Smooth muscle cell (in vitro differentiated cells): Measurements from ENCODE around the gene FARS2. TPM values are rescaled to one million over a fixed set of nuclear protein-coding genes. Genes with fewer than 3 reads are reported as not detected.

Source experiments
- DNase-seq: peaks from one replicate; lab custom pipeline; 2025; ENCODE audit not compliant: unreplicated experiment; lab: John Stamatoyannopoulos, UW
- H2AFZ ChIP-seq: fragments of 200-600 bp; sonication (generic); 2 replicates; pipeline ENCODE4 v1.6.0; 2016; ENCODE audit warnings: antibody characterized with exemption, low read depth, mild to moderate bottlenecking
- H3F3A ChIP-seq: fragments of 200-600 bp; sonication (generic); 2 replicates; pipeline ENCODE4 v1.6.0; 2017; ENCODE audit warnings: antibody characterized with exemption, low read depth
- H3K27ac ChIP-seq: fragments of 200-600 bp; sonication (generic); 2 replicates; pipeline ENCODE4 v1.5.1; 2016; ENCODE audit warnings: low read depth, mild to moderate bottlenecking
- H3K27me3 ChIP-seq: fragments of 200-600 bp; sonication (generic); 2 replicates; pipeline ENCODE4 v1.6.1; 2016; ENCODE audit warnings: low read depth, mild to moderate bottlenecking
- H3K36me3 ChIP-seq: fragments of 200-600 bp; sonication (generic); 2 replicates; pipeline ENCODE4 v1.5.1; 2016; ENCODE audit warnings: low read depth
- H3K4me1 ChIP-seq: fragments of 200-600 bp; sonication (generic); 2 replicates; pipeline ENCODE4 v1.5.1; 2016; ENCODE audit warnings: low read depth
- H3K4me2 ChIP-seq: fragments of 200-600 bp; sonication (generic); 2 replicates; pipeline ENCODE4 v1.6.0; 2016; ENCODE audit warnings: mild to moderate bottlenecking
- H3K4me3 ChIP-seq: fragments of 200-600 bp; sonication (generic); 2 replicates; pipeline ENCODE4 v1.5.1; 2016; ENCODE audit warnings: mild to moderate bottlenecking
- H3K79me2 ChIP-seq: fragments of 200-600 bp; sonication (generic); 2 replicates; pipeline ENCODE4 v1.6.0; 2016; ENCODE audit warnings: low read depth, mild to moderate bottlenecking
- H3K9ac ChIP-seq: fragments of 200-600 bp; sonication (generic); 2 replicates; pipeline ENCODE4 v1.6.0; 2016; ENCODE audit warnings: low read depth
- H3K9me3 ChIP-seq: fragments of 200-600 bp; sonication (generic); replicated peaks from 2 replicates; pipeline ENCODE4 v1.5.1; 2016; ENCODE audit warnings: low read depth
- H4K20me1 ChIP-seq: fragments of 200-600 bp; sonication (generic); 2 replicates; pipeline ENCODE4 v1.6.0; 2016; ENCODE audit warnings: low read depth
- WGBS: methylation state at CpG from one replicate; pipeline ENCODE4 v1.1.7; 2016; ENCODE audit warnings: low lambda C conversion rate; 5-methylcytosine and 5-hydroxymethylcytosine counted together
- polyA plus RNA-seq: library from polyadenylated mRNA; unstranded; fragments of >200 nt; fragmentation: Nextera tagmentation; extraction: Ambion mirVana; gene quantifications from 2 replicates; pipeline ENCODE4 v1.2.1, GENCODE V29; 2016
- total RNA-seq: library from RNA; depleted of rRNA; stranded (reverse); fragments of >200 nt; gene quantifications from 2 replicates; pipeline ENCODE4 v1.2.3, GENCODE V29; 2014
- TF ChIP-seq, protein P1 (sequence below): fragments of 200-600 bp; sonication (generic); IDR thresholded peaks from 2 replicates; pipeline ENCODE4 v1.5.1; 2017; ENCODE audit warnings: borderline replicate concordance, mild to moderate bottlenecking, antibody characterized with exemption; ENCODE audit not compliant: insufficient read depth, poor library complexity, severe bottlenecking

The FARS2 gene
- total and polyA plus RNA-seq, 2 experiments from 2014 or later = 9.6 to 13.2 TPM

DNA sequence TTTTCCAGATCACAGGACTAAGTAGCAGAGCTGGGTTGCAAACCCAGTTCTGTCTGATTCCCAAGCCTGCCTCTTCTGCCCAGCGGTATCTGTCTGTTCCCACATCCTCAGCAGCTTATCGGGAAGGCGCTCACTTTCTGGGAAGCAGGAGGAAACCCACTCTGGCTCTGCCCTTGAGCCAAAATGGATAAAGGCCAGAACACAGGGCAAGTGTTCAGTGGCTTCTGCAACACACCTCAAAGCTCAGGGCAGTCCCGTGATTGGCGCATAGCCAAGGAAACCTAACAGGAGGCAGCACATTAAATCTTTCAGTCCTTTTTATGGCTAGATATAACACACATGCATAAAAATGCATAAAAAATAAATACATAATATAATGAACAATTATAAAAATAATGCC lies 483.2 kb downstream of the FARS2 start:
- Histone ChIP-seq H3K27me3 (no peaks in the 10 kb centered on the region), H4K20me1 (no peaks in the 10 kb centered on the region), H3K4me2 (peak overlapping the region; percentile 36), H3K79me2 (no peaks in the 10 kb centered on the region), H3K36me3 (no peaks in the 10 kb centered on the region), H3K9ac (no peak overlapping the region), H3K27ac (no peak overlapping the region), H3K4me3 (no peak overlapping the region), H2AFZ (no peak overlapping the region), H3F3A (peaks cover 10% of the 10 kb centered on the region), H3K4me1 (no peaks in the 10 kb centered on the region), H3K9me3 (no peaks in the 10 kb centered on the region)
- TF ChIP-seq, protein P1, sequence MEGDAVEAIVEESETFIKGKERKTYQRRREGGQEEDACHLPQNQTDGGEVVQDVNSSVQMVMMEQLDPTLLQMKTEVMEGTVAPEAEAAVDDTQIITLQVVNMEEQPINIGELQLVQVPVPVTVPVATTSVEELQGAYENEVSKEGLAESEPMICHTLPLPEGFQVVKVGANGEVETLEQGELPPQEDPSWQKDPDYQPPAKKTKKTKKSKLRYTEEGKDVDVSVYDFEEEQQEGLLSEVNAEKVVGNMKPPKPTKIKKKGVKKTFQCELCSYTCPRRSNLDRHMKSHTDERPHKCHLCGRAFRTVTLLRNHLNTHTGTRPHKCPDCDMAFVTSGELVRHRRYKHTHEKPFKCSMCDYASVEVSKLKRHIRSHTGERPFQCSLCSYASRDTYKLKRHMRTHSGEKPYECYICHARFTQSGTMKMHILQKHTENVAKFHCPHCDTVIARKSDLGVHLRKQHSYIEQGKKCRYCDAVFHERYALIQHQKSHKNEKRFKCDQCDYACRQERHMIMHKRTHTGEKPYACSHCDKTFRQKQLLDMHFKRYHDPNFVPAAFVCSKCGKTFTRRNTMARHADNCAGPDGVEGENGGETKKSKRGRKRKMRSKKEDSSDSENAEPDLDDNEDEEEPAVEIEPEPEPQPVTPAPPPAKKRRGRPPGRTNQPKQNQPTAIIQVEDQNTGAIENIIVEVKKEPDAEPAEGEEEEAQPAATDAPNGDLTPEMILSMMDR = no peak
- no peak for DNase-seq
- WGBS = 40% methylated on average over 5 of the region's 5 CpGs

DNA sequence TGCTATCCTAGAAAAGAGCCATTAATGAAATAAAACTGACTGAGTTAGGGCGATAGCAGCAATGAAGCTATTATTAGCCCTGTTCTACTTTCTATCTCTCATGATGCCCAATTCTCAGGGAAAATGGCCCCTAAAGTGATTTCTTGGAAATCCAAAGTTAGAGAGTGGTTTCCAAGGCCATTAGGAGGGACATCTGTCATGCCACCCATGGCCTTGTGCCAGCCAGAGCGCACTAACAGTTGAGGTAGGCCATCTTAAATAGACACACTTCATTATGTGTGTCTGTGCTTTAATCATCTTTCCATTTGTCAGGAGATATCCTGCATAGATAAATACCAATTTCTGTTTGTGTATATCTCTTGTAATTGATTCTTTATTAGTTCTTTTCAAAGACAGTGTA lies 483.8 kb downstream of the FARS2 start:
- Histone ChIP-seq H3K79me2 (no peaks in the 10 kb centered on the region), H3K9me3 (no peaks in the 10 kb centered on the region), H3K27me3 (no peaks in the 10 kb centered on the region), H3K27ac (no peak overlapping the region), H2AFZ (no peak overlapping the region), H3K36me3 (no peaks in the 10 kb centered on the region), H3K4me3 (no peak overlapping the region), H4K20me1 (no peaks in the 10 kb centered on the region), H3F3A (peaks cover 10% of the 10 kb centered on the region), H3K4me1 (no peaks in the 10 kb centered on the region), H3K9ac (no peak overlapping the region), H3K4me2 (no peak overlapping the region)
- WGBS = 96% methylated on average over 2 of the region's 2 CpGs
- no peak for DNase-seq
- TF ChIP-seq, protein P1 = no peak

DNA sequence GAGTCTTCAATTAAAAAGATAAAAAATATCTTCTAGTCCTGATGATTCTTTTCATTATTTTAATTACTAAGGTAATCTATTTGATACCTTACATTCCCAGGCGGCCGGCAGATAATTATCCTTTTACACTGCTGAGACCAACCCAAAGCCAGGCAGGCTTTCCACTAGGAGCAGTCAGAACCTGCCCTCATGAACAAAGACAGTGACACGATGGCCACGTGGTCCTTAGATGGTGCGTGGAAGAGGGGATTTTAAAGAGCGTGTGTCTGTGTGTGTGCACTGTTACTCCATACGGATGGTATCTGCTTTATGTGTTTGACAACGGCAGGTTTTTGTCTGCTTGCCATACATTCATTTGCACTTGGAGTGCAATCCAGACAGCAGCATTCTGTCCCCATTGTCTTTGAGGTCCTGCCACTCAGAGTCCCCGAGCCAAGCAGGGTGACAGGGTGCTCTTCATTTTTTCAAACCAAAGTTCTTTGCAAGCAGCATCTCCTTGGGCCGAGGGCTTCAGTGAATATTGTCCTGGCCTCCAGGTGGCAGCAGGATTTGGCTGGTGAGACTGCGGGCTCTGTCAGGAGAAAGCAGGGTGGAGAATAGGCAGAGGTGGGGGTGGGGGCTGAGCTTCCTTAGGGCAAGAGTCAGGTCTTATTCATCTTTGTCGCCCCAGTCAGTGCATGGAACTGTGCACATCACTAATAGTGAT lies 484.9 kb downstream of the FARS2 start:
- Histone ChIP-seq H3K79me2 (no peaks in the 10 kb centered on the region), H3K27ac (no peak overlapping the region), H3K9me3 (no peaks in the 10 kb centered on the region), H3K27me3 (no peaks in the 10 kb centered on the region), H3K36me3 (no peaks in the 10 kb centered on the region), H2AFZ (no peak overlapping the region), H4K20me1 (no peaks in the 10 kb centered on the region), H3K9ac (no peak overlapping the region), H3F3A (peaks cover 14% of the 10 kb centered on the region), H3K4me2 (no peak overlapping the region), H3K4me1 (peaks cover 3% of the 10 kb centered on the region), H3K4me3 (no peak overlapping the region)
- no peak for DNase-seq
- WGBS = 66% methylated on average over 12 of the region's 12 CpGs
- TF ChIP-seq, protein P1 = no peak

DNA sequence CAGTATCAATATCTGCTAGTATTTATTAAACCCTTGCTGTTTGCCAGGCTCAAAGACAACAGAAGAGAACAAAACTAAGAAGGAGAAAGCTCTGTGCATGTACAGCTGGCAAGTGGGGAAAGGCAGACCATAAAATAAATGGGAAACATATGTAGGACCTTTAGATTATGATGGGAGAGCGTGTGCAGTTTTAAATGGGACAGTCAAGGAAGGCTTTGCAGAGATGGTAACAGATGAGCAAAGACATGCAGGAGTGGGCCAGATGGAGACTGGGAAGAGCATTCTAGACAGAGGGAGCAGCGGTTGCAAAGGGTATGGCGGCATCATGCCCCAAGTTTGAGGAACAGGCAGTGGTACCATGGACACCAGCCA lies 485.4 kb downstream of the FARS2 start:
- H3F3A ChIP-seq = peaks cover 14% of the 10 kb centered on the region
- peaks cover 6% of the 10 kb centered on the region for H3K4me1 ChIP-seq
- H4K20me1 ChIP-seq = no peaks in the 10 kb centered on the region
- H3K27me3 ChIP-seq = no peaks in the 10 kb centered on the region
- 80% methylated on average over 3 of the region's 3 CpGs for WGBS
- no peak for DNase-seq
- TF ChIP-seq, protein P1 = no peak
- H3K4me2 ChIP-seq = no peak overlapping the region
- H2AFZ ChIP-seq = no peak overlapping the region
- no peak overlapping the region for H3K27ac ChIP-seq
- H3K4me3 ChIP-seq = no peak overlapping the region
- no peaks in the 10 kb centered on the region for H3K9me3 ChIP-seq
- no peaks in the 10 kb centered on the region for H3K36me3 ChIP-seq
- H3K79me2 ChIP-seq = no peaks in the 10 kb centered on the region
- no peak overlapping the region for H3K9ac ChIP-seq
